ENCODE measurements around the gene ELAPOR1. TPM values are rescaled to one million over a fixed set of nuclear protein-coding genes. Genes with fewer than 3 reads are reported as not detected.

Gene ELAPOR1
- total RNA-seq, 1 donor from 2014 or later, result not detected

GRCh38 chr1:109111386-109112055, 2.4 kb upstream of the ELAPOR1 start:
- no peak for DNase-seq (ENCODE audit: low read depth)
- TF ChIP-seq CTCF (conservative IDR thresholded peaks at IDR 0.05; ENCODE audit: low read depth, low read length), result no peak

GRCh38 chr1:109112056-109112651, 1.8 kb upstream of the ELAPOR1 start:
- TF ChIP-seq CTCF (conservative IDR thresholded peaks at IDR 0.05; ENCODE audit: low read depth, low read length), result peak; percentile 58
- H3K4me3 ChIP-seq (ENCODE audit: low read depth, low read length), result peak overlapping the region; percentile 35
- DNase-seq (ENCODE audit: low read depth), result no peak

More at GRCh38 chr1:109111386-109112055, 2.4 kb upstream of the ELAPOR1 start:
- H3K4me3 ChIP-seq (ENCODE audit: low read depth, low read length), result no peak overlapping the region

GRCh38 chr1:109112652-109113285, 1.1 kb upstream of the ELAPOR1 start:
- DNase-seq (ENCODE audit: low read depth), result no peak
- peak overlapping the region; percentile 35 for H3K4me3 ChIP-seq (ENCODE audit: low read depth, low read length)
- TF ChIP-seq CTCF (conservative IDR thresholded peaks at IDR 0.05; ENCODE audit: low read depth, low read length), result peak; percentile 98

- no peak overlapping the region for H3K4me3 ChIP-seq (ENCODE audit: low read depth, low read length)
- no peak for TF ChIP-seq CTCF (conservative IDR thresholded peaks at IDR 0.05; ENCODE audit: low read depth, low read length)
- DNase-seq (ENCODE audit: low read depth), result no peak
Observed at GRCh38 chr1:109114342-109114674, 393 bp downstream of the ELAPOR1 start.

GRCh38 chr1:109115685-109116084, 1.8 kb downstream of the ELAPOR1 start:
- no peak for DNase-seq (ENCODE audit: low read depth)
- no peak for TF ChIP-seq CTCF (conservative IDR thresholded peaks at IDR 0.05; ENCODE audit: low read depth, low read length)
- no peak overlapping the region for H3K4me3 ChIP-seq (ENCODE audit: low read depth, low read length)

- DNase-seq (ENCODE audit: low read depth), result no peak
- no peak overlapping the region for H3K4me3 ChIP-seq (ENCODE audit: low read depth, low read length)
- no peak for TF ChIP-seq CTCF (conservative IDR thresholded peaks at IDR 0.05; ENCODE audit: low read depth, low read length)
Observed at GRCh38 chr1:109116286-109116685, 2.4 kb downstream of the ELAPOR1 start.
